Astrocyte (in vitro differentiated cells and primary cell): Measurements from ENCODE around the gene GNG2. TPM values are rescaled to one million over a fixed set of nuclear protein-coding genes. Genes with fewer than 3 reads are reported as not detected.

ENCODE experiments used
- DNase-seq: peaks from one replicate; pipeline ENCODE4 v3.0.0-alpha.2; 2010; ENCODE audit warnings: low read depth
- FAIRE-seq: peaks from 2 replicates; lab custom pipeline; 2011; peaks lifted over from hg19 to GRCh38; lab: Jason Lieb, UNC
- H2AFZ ChIP-seq: 2 replicates; pipeline ENCODE4 v1.6.0; 2012; ENCODE audit warnings: low read depth, low read length, inconsistent platforms
- H3K27ac ChIP-seq: 2 replicates; pipeline ENCODE4 v1.5.1; 2011; ENCODE audit warnings: low read depth, low read length, inconsistent platforms
- H3K27me3 ChIP-seq: 2 replicates; pipeline ENCODE4 v1.6.0; 2011; ENCODE audit warnings: low read length, inconsistent platforms; ENCODE audit not compliant: insufficient read depth
- H3K36me3 ChIP-seq: 2 replicates; pipeline ENCODE4 v1.5.1; 2011; ENCODE audit warnings: low read length, inconsistent platforms; ENCODE audit not compliant: insufficient read depth
- H3K4me1 ChIP-seq: 2 replicates; pipeline ENCODE4 v1.5.1; 2011; ENCODE audit warnings: low read length, inconsistent platforms; ENCODE audit not compliant: insufficient read depth
- H3K4me2 ChIP-seq: 2 replicates; pipeline ENCODE4 v1.6.0; 2012; ENCODE audit warnings: low read length, inconsistent platforms
- H3K4me3 ChIP-seq: 2 replicates; pipeline ENCODE4 v1.5.1; 2011; ENCODE audit warnings: low read depth, mild to moderate bottlenecking, low read length, inconsistent platforms; ENCODE audit not compliant: insufficient read depth
- H3K79me2 ChIP-seq: 2 replicates; pipeline ENCODE4 v1.6.0; 2012; ENCODE audit warnings: mild to moderate bottlenecking, low read length, inconsistent platforms; ENCODE audit not compliant: insufficient read depth
- H3K9ac ChIP-seq: 2 replicates; pipeline ENCODE4 v1.6.0; 2012; ENCODE audit warnings: mild to moderate bottlenecking, low read length, inconsistent platforms
- H3K9me3 ChIP-seq: 2 replicates; pipeline ENCODE4 v1.5.1; 2012; ENCODE audit warnings: low read depth, mild to moderate bottlenecking, low read length, inconsistent platforms; ENCODE audit not compliant: insufficient read depth
- H4K20me1 ChIP-seq: 2 replicates; pipeline ENCODE4 v1.6.0; 2012; ENCODE audit warnings: low read length, inconsistent platforms; ENCODE audit not compliant: insufficient read depth
- H3K27ac Mint-ChIP-seq: one replicate; pipeline ENCODE4 v1.8.0; 2021; ENCODE audit warnings: mild to moderate bottlenecking, mixed read lengths; ENCODE audit not compliant: unreplicated experiment
- H3K27me3 Mint-ChIP-seq: one replicate; pipeline ENCODE4 v1.8.0; 2021; ENCODE audit warnings: low read depth, mixed read lengths; ENCODE audit not compliant: unreplicated experiment
- H3K36me3 Mint-ChIP-seq: one replicate; pipeline ENCODE4 v1.8.0; 2021; ENCODE audit warnings: low read depth, mixed read lengths; ENCODE audit not compliant: unreplicated experiment
- H3K4me1 Mint-ChIP-seq: one replicate; pipeline ENCODE4 v1.8.0; 2021; ENCODE audit warnings: low read depth, mixed read lengths; ENCODE audit not compliant: unreplicated experiment
- H3K4me3 Mint-ChIP-seq: one replicate; pipeline ENCODE4 v1.8.0; 2021; ENCODE audit warnings: mild to moderate bottlenecking, moderate library complexity, mixed read lengths; ENCODE audit not compliant: unreplicated experiment
- H3K9me3 Mint-ChIP-seq: one replicate; pipeline ENCODE4 v1.8.0; 2021; ENCODE audit warnings: mild to moderate bottlenecking, mixed read lengths; ENCODE audit not compliant: unreplicated experiment
- CTCF ChIP-seq: IDR thresholded peaks from 2 replicates; pipeline ENCODE4 v1.5.1; 2011; ENCODE audit warnings: low read depth, mild to moderate bottlenecking, inconsistent platforms, low read length, moderate library complexity; ENCODE audit not compliant: insufficient read depth
- EZH2 ChIP-seq: IDR thresholded peaks from 2 replicates; pipeline ENCODE4 v1.6.1; 2012; ENCODE audit warnings: mild to moderate bottlenecking, low read length, inconsistent platforms; ENCODE audit not compliant: insufficient read depth
- total RNA-seq: library from RNA; stranded (reverse); gene quantifications from 2 replicates; pipeline ENCODE4 v1.2.1, GENCODE V29; 2021

GNG2 gene
- total RNA-seq, 1 donor from 2014 or later, result 7.3 TPM

DNA sequence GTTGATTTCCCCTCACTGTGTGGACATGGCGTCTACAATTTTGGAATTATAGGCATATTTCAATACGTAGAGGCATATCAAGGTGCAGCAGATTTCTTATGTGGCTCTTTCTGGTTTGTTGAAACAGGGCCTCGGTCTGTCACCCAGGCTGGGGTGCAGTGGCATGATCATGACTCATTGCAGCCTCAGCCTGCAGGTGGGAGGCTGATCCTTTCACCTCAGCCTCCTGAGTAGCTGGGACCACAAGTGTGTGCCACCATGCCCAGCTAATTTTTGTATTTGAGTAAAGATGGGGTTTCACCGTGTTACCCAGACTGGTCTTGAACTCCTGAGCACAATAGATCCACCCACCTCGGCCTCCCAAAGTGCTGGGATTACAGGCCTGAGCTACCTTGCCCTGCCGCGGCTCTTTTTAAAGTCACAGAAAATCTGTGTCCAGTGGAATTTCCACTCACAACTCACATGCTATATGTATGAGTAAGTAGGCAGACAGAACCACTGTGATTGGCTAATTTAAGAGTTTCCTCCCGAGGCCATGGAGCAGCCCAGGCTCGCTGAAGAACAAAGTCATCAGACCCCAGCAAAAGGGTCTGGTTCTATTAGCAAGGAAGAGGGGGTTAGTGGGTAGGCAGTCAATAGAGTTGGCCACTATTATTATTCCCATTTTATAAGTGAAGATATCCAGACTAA is 9.1 kb downstream of the GNG2 start:
- Mint-ChIP-seq H3K27me3 (no peaks in the 10 kb centered on the region), H3K27ac (no peak overlapping the region), H3K36me3 (no peaks in the 10 kb centered on the region), H3K4me1 (peaks cover 9% of the 10 kb centered on the region), H3K9me3 (no peaks in the 10 kb centered on the region), H3K4me3 (no peak overlapping the region)
- DNase-seq, result no peak
- Histone ChIP-seq H3K9ac (no peak overlapping the region), H3K27me3 (no peaks in the 10 kb centered on the region), H2AFZ (no peak overlapping the region), H3K27ac (no peak overlapping the region), H3K4me3 (no peak overlapping the region), H3K4me1 (peaks cover 16% of the 10 kb centered on the region), H3K36me3 (no peaks in the 10 kb centered on the region), H3K9me3 (no peaks in the 10 kb centered on the region), H3K79me2 (peaks cover 21% of the 10 kb centered on the region), H3K4me2 (no peak overlapping the region), H4K20me1 (no peaks in the 10 kb centered on the region)
- no peak for TF ChIP-seq CTCF
- no peak for TF ChIP-seq EZH2
- FAIRE-seq, result no peak

DNA sequence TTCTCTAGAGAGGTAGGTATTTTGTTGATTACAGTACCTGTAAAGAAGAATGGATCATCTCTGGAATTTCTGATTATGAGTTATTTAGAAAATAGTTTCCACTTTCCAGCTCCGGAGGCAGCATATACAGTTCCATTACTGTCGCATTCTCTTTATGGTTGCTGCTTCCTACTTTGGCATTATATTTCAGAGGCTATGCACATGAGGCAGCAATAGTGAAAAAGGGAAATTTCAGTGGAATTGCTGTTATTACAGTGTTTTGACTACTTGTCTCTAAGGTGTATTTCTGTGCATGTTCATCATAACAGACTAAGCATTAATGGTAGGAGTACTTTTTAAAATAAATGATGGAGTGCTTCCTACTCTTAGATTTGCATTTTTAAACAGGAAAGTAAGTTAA is 10.2 kb downstream of the GNG2 start:
- no peak for TF ChIP-seq EZH2
- no peak for TF ChIP-seq CTCF
- H3K4me3 Mint-ChIP-seq, result no peak overlapping the region
- peaks cover 21% of the 10 kb centered on the region for H3K79me2 ChIP-seq
- H2AFZ ChIP-seq, result no peak overlapping the region
- H3K9ac ChIP-seq, result no peak overlapping the region
- H3K36me3 Mint-ChIP-seq, result no peaks in the 10 kb centered on the region
- peaks cover 16% of the 10 kb centered on the region for H3K4me1 ChIP-seq
- no peak overlapping the region for H3K27ac Mint-ChIP-seq
- no peak overlapping the region for H3K4me3 ChIP-seq
- H3K27ac ChIP-seq, result no peak overlapping the region
- no peaks in the 10 kb centered on the region for H3K9me3 ChIP-seq
- no peaks in the 10 kb centered on the region for H4K20me1 ChIP-seq
- H3K4me1 Mint-ChIP-seq, result peaks cover 9% of the 10 kb centered on the region
- DNase-seq (no peak), FAIRE-seq (no peak)
- H3K27me3 ChIP-seq, result no peaks in the 10 kb centered on the region
- no peaks in the 10 kb centered on the region for H3K27me3 Mint-ChIP-seq
- no peaks in the 10 kb centered on the region for H3K36me3 ChIP-seq
- H3K4me2 ChIP-seq, result no peak overlapping the region
- no peaks in the 10 kb centered on the region for H3K9me3 Mint-ChIP-seq

DNA sequence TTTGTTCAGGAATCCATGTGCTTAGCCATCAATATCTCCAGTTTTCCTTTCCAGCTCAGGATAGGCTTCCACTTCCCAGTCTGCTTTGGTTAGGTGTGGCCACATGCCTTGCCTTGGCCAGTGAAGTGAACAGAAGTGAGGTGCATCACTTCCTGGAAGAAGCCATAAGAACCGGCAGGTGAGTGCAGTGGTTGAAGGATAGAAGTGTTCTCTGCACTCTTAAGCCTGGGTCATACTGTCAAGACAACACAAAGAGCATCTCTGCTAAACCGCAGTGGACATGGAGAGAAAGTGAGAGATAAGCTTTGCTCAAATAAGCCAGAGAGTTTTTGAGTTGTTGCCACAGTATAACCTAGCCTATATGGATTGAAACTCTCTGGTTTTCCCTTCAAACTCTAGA is 11.4 kb downstream of the GNG2 start:
- H3K4me1 ChIP-seq, result peaks cover 16% of the 10 kb centered on the region
- no peak overlapping the region for H3K9ac ChIP-seq
- H3K9me3 ChIP-seq, result no peaks in the 10 kb centered on the region
- no peak overlapping the region for H2AFZ ChIP-seq
- Mint-ChIP-seq H3K4me3 (no peak overlapping the region), H3K4me1 (peaks cover 9% of the 10 kb centered on the region), H3K27ac (no peak overlapping the region), H3K9me3 (no peaks in the 10 kb centered on the region), H3K27me3 (no peaks in the 10 kb centered on the region), H3K36me3 (no peaks in the 10 kb centered on the region)
- DNase-seq, result no peak
- H3K4me2 ChIP-seq, result no peak overlapping the region
- H3K27ac ChIP-seq, result no peak overlapping the region
- no peak for FAIRE-seq
- TF ChIP-seq EZH2 (no peak), CTCF (no peak)
- H3K36me3 ChIP-seq, result no peaks in the 10 kb centered on the region
- no peak overlapping the region for H3K4me3 ChIP-seq
- peaks cover 21% of the 10 kb centered on the region for H3K79me2 ChIP-seq
- H3K27me3 ChIP-seq, result no peaks in the 10 kb centered on the region
- H4K20me1 ChIP-seq, result no peaks in the 10 kb centered on the region
